ENCODE measurements around the gene THOC6. TPM values are rescaled to one million over a fixed set of nuclear protein-coding genes. Genes with fewer than 3 reads are reported as not detected.

THOC6 gene
- polyA plus RNA-seq, 1 donor from 2014 or later = 11.4 TPM

DNA sequence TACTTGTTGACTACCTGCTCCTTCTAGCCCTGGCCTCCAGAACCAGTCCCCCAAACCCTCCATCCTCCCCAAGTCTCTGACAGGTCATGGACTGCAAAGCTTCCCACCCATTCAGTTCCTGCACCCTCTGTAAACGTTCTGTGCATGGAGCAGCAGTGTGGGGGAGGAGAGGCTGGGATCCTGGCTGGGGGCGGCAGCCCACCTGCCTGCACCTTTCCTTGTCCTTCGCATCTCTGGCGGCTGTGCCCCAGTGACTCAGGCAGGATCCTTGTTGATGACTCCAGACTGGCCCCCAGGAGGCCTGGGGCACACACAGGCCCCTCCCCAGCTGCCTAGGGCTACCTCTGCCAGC is 42.0 kb upstream of the THOC6 start:
- Histone ChIP-seq H2AFZ (ENCODE audit: low read depth, low read length) (no peak overlapping the region), H3K9me3 (ENCODE audit: low read length) (no peaks in the 10 kb centered on the region), H3K27ac (ENCODE audit: low read length) (no peak overlapping the region), H3K9me2 (ENCODE audit: insufficient read depth, low read length) (no peaks in the 10 kb centered on the region), H3K4me2 (ENCODE audit: low read length) (no peak overlapping the region), H3K36me3 (ENCODE audit: insufficient read depth, low read length) (no peaks in the 10 kb centered on the region), H4K20me1 (ENCODE audit: insufficient read depth) (no peaks in the 10 kb centered on the region), H3K79me2 (replicated peaks; ENCODE audit: insufficient read depth, low read length) (no peaks in the 10 kb centered on the region), H3F3A (ENCODE audit: insufficient read depth, low read length, poor library complexity, severe bottlenecking) (no peaks in the 10 kb centered on the region), H3K9ac (ENCODE audit: low read length) (no peak overlapping the region), H3K4me3 (ENCODE audit: low read length) (no peak overlapping the region), H3K27me3 (ENCODE audit: insufficient read depth, low read depth, low read length) (no peaks in the 10 kb centered on the region)
- TF ChIP-seq RAD21 (conservative IDR thresholded peaks at IDR 0.05) = no peak
- TF ChIP-seq, protein P1, sequence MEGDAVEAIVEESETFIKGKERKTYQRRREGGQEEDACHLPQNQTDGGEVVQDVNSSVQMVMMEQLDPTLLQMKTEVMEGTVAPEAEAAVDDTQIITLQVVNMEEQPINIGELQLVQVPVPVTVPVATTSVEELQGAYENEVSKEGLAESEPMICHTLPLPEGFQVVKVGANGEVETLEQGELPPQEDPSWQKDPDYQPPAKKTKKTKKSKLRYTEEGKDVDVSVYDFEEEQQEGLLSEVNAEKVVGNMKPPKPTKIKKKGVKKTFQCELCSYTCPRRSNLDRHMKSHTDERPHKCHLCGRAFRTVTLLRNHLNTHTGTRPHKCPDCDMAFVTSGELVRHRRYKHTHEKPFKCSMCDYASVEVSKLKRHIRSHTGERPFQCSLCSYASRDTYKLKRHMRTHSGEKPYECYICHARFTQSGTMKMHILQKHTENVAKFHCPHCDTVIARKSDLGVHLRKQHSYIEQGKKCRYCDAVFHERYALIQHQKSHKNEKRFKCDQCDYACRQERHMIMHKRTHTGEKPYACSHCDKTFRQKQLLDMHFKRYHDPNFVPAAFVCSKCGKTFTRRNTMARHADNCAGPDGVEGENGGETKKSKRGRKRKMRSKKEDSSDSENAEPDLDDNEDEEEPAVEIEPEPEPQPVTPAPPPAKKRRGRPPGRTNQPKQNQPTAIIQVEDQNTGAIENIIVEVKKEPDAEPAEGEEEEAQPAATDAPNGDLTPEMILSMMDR (IDR thresholded peaks at IDR 0.05; ENCODE audit: poor library complexity, severe bottlenecking) = no peak
- no peak for TF ChIP-seq EZH2 (IDR thresholded peaks at IDR 0.05; ENCODE audit: borderline replicate concordance, insufficient read depth, low read length, poor library complexity, severe bottlenecking)
- no peak for TF ChIP-seq SMC3 (conservative IDR thresholded peaks at IDR 0.05; ENCODE audit: poor library complexity)
- TF ChIP-seq, protein P2, sequence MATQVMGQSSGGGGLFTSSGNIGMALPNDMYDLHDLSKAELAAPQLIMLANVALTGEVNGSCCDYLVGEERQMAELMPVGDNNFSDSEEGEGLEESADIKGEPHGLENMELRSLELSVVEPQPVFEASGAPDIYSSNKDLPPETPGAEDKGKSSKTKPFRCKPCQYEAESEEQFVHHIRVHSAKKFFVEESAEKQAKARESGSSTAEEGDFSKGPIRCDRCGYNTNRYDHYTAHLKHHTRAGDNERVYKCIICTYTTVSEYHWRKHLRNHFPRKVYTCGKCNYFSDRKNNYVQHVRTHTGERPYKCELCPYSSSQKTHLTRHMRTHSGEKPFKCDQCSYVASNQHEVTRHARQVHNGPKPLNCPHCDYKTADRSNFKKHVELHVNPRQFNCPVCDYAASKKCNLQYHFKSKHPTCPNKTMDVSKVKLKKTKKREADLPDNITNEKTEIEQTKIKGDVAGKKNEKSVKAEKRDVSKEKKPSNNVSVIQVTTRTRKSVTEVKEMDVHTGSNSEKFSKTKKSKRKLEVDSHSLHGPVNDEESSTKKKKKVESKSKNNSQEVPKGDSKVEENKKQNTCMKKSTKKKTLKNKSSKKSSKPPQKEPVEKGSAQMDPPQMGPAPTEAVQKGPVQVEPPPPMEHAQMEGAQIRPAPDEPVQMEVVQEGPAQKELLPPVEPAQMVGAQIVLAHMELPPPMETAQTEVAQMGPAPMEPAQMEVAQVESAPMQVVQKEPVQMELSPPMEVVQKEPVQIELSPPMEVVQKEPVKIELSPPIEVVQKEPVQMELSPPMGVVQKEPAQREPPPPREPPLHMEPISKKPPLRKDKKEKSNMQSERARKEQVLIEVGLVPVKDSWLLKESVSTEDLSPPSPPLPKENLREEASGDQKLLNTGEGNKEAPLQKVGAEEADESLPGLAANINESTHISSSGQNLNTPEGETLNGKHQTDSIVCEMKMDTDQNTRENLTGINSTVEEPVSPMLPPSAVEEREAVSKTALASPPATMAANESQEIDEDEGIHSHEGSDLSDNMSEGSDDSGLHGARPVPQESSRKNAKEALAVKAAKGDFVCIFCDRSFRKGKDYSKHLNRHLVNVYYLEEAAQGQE (IDR thresholded peaks at IDR 0.05; ENCODE audit: borderline replicate concordance) = no peak
- no peak for TF ChIP-seq EP300 (conservative IDR thresholded peaks at IDR 0.05; ENCODE audit: poor library complexity, severe bottlenecking)
- TF ChIP-seq MXI1 (conservative IDR thresholded peaks at IDR 0.05; ENCODE audit: poor library complexity, severe bottlenecking) = no peak
- no peak for TF ChIP-seq TAF1 (IDR thresholded peaks at IDR 0.05; ENCODE audit: low read depth)
- TF ChIP-seq POLR2AphosphoS5 (IDR thresholded peaks at IDR 0.05) = no peak

DNA sequence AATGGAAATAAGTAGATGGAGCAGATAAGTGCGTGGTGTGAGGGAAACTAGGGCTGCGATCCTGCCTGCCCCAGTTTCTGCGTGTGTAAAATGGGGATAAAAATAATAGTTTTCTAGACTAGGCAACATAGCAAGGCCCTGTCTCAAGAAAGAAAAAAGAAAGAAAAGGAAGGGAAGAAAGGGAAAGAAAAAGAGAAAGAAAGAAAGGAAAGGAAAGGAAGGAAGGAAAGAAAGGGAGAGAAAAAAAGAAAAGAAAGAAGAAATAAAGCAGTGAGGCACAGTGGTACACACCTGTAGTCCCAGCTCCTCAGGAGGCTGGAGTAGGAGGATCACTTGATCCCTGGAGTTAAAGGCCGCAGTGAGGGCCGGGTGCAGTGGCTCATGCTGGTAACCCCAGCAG is 41.4 kb upstream of the THOC6 start:
- Histone ChIP-seq H3K9me2 (ENCODE audit: insufficient read depth, low read length) (no peaks in the 10 kb centered on the region), H3K27ac (ENCODE audit: low read length) (no peak overlapping the region), H3K27me3 (ENCODE audit: insufficient read depth, low read depth, low read length) (no peaks in the 10 kb centered on the region), H3F3A (ENCODE audit: insufficient read depth, low read length, poor library complexity, severe bottlenecking) (no peaks in the 10 kb centered on the region), H3K4me2 (ENCODE audit: low read length) (no peak overlapping the region), H4K20me1 (ENCODE audit: insufficient read depth) (no peaks in the 10 kb centered on the region), H3K9ac (ENCODE audit: low read length) (no peak overlapping the region), H3K4me3 (ENCODE audit: low read length) (no peak overlapping the region), H2AFZ (ENCODE audit: low read depth, low read length) (no peak overlapping the region), H3K79me2 (replicated peaks; ENCODE audit: insufficient read depth, low read length) (no peaks in the 10 kb centered on the region), H3K9me3 (ENCODE audit: low read length) (no peaks in the 10 kb centered on the region), H3K36me3 (ENCODE audit: insufficient read depth, low read length) (no peaks in the 10 kb centered on the region)
- TF ChIP-seq, protein P2 (IDR thresholded peaks at IDR 0.05; ENCODE audit: borderline replicate concordance) = no peak
- TF ChIP-seq POLR2AphosphoS5 (IDR thresholded peaks at IDR 0.05) = no peak
- TF ChIP-seq TAF1 (IDR thresholded peaks at IDR 0.05; ENCODE audit: low read depth) = no peak
- no peak for TF ChIP-seq MXI1 (conservative IDR thresholded peaks at IDR 0.05; ENCODE audit: poor library complexity, severe bottlenecking)
- TF ChIP-seq, protein P1 (IDR thresholded peaks at IDR 0.05; ENCODE audit: poor library complexity, severe bottlenecking) = no peak
- TF ChIP-seq RAD21 (conservative IDR thresholded peaks at IDR 0.05) = no peak
- TF ChIP-seq SMC3 (conservative IDR thresholded peaks at IDR 0.05; ENCODE audit: poor library complexity) = no peak
